HEK293 (cell line): Measurements from ENCODE around the gene BRWD1.

Experiments used
- TCF7L2 ChIP-seq: IDR thresholded peaks from 2 replicates; pipeline ENCODE4 v1.6.1; 2011; ENCODE audit warnings: low read depth, mild to moderate bottlenecking, inconsistent platforms, low read length, moderate library complexity, borderline replicate concordance
- ZBTB20 ChIP-seq: fragments of 450-650 bp; formaldehyde crosslinking; IDR thresholded peaks from 2 replicates; pipeline ENCODE4 v1.5.1; 2016; ENCODE audit warnings: missing biosample characterization, missing genetic modification characterization
- ZEB2 ChIP-seq: fragments of 450-650 bp; formaldehyde crosslinking; IDR thresholded peaks from 2 replicates; pipeline ENCODE4 v1.5.1; 2016; ENCODE audit warnings: missing biosample characterization, missing genetic modification characterization
- ZNF654 ChIP-seq: fragments of 450-650 bp; formaldehyde crosslinking; IDR thresholded peaks from 2 replicates; pipeline ENCODE4 v1.5.1; 2016; ENCODE audit warnings: low read depth, missing biosample characterization, missing genetic modification characterization
- ZNF747 ChIP-seq: fragments of 450-650 bp; formaldehyde crosslinking; IDR thresholded peaks from 2 replicates; pipeline ENCODE4 v1.5.1; 2016; ENCODE audit warnings: missing biosample characterization, missing genetic modification characterization
- ZNF76 ChIP-seq: fragments of 450-650 bp; formaldehyde crosslinking; IDR thresholded peaks from 2 replicates; pipeline ENCODE4; 2016; ENCODE audit warnings: low read depth, missing biosample characterization, missing genetic modification characterization, borderline replicate concordance
- TF ChIP-seq, protein P1 (sequence below): fragments of 450-650 bp; formaldehyde crosslinking; IDR thresholded peaks from 2 replicates; pipeline ENCODE4 v1.5.1; 2016; ENCODE audit warnings: missing biosample characterization, missing genetic modification characterization
- TF ChIP-seq, protein P2 (sequence below): fragments of 450-650 bp; formaldehyde crosslinking; IDR thresholded peaks from 2 replicates; pipeline ENCODE4 v1.5.1; 2016; ENCODE audit warnings: missing biosample characterization, missing genetic modification characterization
- TF ChIP-seq, protein P3 (sequence below): fragments of 450-650 bp; formaldehyde crosslinking; IDR thresholded peaks from 2 replicates; pipeline ENCODE4 v1.5.1; 2016; ENCODE audit warnings: missing biosample characterization, missing genetic modification characterization
- TF ChIP-seq, protein P4 (sequence below): fragments of 450-650 bp; formaldehyde crosslinking; IDR thresholded peaks from 2 replicates; pipeline ENCODE4 v1.5.1; 2016; ENCODE audit warnings: missing biosample characterization, missing genetic modification characterization
- TF ChIP-seq, protein P5 (sequence below): fragments of 450-650 bp; formaldehyde crosslinking; IDR thresholded peaks from 2 replicates; pipeline ENCODE4 v1.5.1; 2016; ENCODE audit warnings: missing biosample characterization, missing genetic modification characterization

DNA sequence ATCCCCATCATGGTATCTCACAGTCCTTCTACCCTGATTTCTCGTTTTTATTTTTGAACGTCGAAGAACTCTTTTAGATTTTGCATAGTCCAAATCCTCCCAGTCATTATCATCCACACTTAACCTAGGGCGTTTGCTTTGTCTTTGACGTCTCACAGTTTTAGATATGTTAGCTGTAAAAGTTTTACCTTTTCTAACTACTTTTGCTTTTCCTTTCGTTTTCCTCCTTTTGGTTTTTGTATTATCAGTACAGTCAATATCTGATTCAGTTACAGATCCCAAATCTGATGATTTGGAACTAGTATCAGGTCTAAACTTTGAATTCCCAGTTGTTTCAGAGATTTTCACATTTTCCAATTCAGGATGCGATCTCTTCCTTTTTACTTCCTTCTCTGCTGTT, 117.1 kb downstream of the BRWD1 start:
- no peak for TF ChIP-seq TCF7L2
- TF ChIP-seq, protein P1, sequence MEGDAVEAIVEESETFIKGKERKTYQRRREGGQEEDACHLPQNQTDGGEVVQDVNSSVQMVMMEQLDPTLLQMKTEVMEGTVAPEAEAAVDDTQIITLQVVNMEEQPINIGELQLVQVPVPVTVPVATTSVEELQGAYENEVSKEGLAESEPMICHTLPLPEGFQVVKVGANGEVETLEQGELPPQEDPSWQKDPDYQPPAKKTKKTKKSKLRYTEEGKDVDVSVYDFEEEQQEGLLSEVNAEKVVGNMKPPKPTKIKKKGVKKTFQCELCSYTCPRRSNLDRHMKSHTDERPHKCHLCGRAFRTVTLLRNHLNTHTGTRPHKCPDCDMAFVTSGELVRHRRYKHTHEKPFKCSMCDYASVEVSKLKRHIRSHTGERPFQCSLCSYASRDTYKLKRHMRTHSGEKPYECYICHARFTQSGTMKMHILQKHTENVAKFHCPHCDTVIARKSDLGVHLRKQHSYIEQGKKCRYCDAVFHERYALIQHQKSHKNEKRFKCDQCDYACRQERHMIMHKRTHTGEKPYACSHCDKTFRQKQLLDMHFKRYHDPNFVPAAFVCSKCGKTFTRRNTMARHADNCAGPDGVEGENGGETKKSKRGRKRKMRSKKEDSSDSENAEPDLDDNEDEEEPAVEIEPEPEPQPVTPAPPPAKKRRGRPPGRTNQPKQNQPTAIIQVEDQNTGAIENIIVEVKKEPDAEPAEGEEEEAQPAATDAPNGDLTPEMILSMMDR (tag by site-specific recombination) = no peak
- TF ChIP-seq ZNF747 (tag by site-specific recombination) = no peak
- TF ChIP-seq, protein P2, sequence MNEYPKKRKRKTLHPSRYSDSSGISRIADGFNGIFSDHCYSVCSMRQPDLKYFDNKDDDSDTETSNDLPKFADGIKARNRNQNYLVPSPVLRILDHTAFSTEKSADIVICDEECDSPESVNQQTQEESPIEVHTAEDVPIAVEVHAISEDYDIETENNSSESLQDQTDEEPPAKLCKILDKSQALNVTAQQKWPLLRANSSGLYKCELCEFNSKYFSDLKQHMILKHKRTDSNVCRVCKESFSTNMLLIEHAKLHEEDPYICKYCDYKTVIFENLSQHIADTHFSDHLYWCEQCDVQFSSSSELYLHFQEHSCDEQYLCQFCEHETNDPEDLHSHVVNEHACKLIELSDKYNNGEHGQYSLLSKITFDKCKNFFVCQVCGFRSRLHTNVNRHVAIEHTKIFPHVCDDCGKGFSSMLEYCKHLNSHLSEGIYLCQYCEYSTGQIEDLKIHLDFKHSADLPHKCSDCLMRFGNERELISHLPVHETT (tag by site-specific recombination) = no peak
- TF ChIP-seq ZNF76 = no peak
- no peak for TF ChIP-seq ZEB2 (tag by site-specific recombination)
- no peak for TF ChIP-seq ZNF654 (tag by site-specific recombination)
- TF ChIP-seq, protein P3, sequence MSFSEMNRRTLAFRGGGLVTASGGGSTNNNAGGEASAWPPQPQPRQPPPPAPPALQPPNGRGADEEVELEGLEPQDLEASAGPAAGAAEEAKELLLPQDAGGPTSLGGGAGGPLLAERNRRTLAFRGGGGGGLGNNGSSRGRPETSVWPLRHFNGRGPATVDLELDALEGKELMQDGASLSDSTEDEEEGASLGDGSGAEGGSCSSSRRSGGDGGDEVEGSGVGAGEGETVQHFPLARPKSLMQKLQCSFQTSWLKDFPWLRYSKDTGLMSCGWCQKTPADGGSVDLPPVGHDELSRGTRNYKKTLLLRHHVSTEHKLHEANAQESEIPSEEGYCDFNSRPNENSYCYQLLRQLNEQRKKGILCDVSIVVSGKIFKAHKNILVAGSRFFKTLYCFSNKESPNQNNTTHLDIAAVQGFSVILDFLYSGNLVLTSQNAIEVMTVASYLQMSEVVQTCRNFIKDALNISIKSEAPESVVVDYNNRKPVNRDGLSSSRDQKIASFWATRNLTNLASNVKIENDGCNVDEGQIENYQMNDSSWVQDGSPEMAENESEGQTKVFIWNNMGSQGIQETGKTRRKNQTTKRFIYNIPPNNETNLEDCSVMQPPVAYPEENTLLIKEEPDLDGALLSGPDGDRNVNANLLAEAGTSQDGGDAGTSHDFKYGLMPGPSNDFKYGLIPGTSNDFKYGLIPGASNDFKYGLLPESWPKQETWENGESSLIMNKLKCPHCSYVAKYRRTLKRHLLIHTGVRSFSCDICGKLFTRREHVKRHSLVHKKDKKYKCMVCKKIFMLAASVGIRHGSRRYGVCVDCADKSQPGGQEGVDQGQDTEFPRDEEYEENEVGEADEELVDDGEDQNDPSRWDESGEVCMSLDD (tag by site-specific recombination) = no peak
- TF ChIP-seq, protein P4, sequence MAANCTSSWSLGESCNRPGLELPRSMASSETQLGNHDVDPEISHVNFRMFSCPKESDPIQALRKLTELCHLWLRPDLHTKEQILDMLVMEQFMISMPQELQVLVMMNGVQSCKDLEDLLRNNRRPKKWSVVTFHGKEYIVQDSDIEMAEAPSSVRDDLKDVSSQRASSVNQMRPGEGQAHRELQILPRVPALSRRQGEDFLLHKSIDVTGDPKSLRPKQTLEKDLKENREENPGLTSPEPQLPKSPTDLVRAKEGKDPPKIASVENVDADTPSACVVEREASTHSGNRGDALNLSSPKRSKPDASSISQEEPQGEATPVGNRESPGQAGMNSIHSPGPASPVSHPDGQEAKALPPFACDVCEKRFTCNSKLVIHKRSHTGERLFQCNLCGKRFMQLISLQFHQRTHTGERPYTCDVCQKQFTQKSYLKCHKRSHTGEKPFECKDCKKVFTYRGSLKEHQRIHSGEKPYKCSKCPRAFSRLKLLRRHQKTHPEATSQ (tag by site-specific recombination) = no peak
- TF ChIP-seq, protein P5, sequence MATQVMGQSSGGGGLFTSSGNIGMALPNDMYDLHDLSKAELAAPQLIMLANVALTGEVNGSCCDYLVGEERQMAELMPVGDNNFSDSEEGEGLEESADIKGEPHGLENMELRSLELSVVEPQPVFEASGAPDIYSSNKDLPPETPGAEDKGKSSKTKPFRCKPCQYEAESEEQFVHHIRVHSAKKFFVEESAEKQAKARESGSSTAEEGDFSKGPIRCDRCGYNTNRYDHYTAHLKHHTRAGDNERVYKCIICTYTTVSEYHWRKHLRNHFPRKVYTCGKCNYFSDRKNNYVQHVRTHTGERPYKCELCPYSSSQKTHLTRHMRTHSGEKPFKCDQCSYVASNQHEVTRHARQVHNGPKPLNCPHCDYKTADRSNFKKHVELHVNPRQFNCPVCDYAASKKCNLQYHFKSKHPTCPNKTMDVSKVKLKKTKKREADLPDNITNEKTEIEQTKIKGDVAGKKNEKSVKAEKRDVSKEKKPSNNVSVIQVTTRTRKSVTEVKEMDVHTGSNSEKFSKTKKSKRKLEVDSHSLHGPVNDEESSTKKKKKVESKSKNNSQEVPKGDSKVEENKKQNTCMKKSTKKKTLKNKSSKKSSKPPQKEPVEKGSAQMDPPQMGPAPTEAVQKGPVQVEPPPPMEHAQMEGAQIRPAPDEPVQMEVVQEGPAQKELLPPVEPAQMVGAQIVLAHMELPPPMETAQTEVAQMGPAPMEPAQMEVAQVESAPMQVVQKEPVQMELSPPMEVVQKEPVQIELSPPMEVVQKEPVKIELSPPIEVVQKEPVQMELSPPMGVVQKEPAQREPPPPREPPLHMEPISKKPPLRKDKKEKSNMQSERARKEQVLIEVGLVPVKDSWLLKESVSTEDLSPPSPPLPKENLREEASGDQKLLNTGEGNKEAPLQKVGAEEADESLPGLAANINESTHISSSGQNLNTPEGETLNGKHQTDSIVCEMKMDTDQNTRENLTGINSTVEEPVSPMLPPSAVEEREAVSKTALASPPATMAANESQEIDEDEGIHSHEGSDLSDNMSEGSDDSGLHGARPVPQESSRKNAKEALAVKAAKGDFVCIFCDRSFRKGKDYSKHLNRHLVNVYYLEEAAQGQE (tag by site-specific recombination) = no peak
- TF ChIP-seq ZBTB20 = no peak
